Measurements from ENCODE around the gene CCDC71L. TPM values are rescaled to one million over a fixed set of nuclear protein-coding genes. Genes with fewer than 3 reads are reported as not detected.

Gene CCDC71L
- total RNA-seq, 1 experiment from 2014 or later: 21.1 TPM

DNA sequence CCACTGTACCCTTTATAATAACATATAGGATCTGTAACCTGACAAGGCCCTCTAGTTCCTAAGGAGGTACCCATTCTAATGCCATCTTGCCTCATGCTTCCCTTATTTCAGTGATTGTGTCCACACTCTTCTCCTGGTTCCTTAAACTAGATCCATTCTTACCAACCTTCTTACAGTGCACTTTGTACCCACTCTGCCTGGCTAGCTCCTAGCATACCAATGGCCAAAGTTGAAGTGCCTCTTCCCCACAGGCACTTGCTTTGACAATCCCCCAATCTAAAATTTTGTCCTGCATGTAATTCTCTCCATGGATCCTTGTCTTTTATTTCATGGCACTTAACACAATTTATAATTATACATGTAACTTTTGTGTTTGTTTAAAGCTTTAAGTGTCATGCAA is 40.9 kb downstream of the CCDC71L start:
- Histone ChIP-seq H3K79me2 (ENCODE audit: insufficient read depth, low read length) (no peaks in the 10 kb centered on the region), H3K27ac (ENCODE audit: low read depth, low read length) (no peak overlapping the region), H2AFZ (ENCODE audit: low read depth, low read length, poor library complexity, severe bottlenecking) (no peak overlapping the region), H3K9me2 (ENCODE audit: insufficient read depth) (no peaks in the 10 kb centered on the region), H3K4me2 (ENCODE audit: low read length) (no peak overlapping the region), H4K20me1 (ENCODE audit: insufficient read depth) (no peaks in the 10 kb centered on the region), H3K9me3 (ENCODE audit: control insufficient read depth in 1 of 2, insufficient read depth in 1 of 2, low read depth in 1 of 2, low read length in 2 of 2) (no peaks in the 10 kb centered on the region), H3K36me3 (ENCODE audit: control insufficient read depth in 1 of 2, insufficient read depth in 2 of 2, low read length in 2 of 2) (no peaks in the 10 kb centered on the region), H3K4me3 (replicated peaks in 1 of 2; ENCODE audit: low read depth in 1 of 2, low read length in 2 of 2) (no peak overlapping the region), H3K27me3 (ENCODE audit: insufficient read depth, low read length) (no peaks in the 10 kb centered on the region), H3K4me1 (ENCODE audit: control insufficient read depth in 1 of 2, insufficient read depth in 2 of 2, low read length in 2 of 2) (peaks cover 0 to 5% of the 10 kb centered on the region in 2 experiments; a peak in 1 of 4 replicates), H3K9ac (ENCODE audit: low read length) (no peak overlapping the region)
- no TSS peak for BruUV-seq (replicated peaks)
- DNase-seq (ENCODE audit: low read depth, low spot score) (no peak), ATAC-seq (no peak)
- TF ChIP-seq POLR2A (IDR thresholded peaks at IDR 0.05; ENCODE audit: borderline replicate concordance, extremely low read depth, insufficient read depth, insufficient read length) (no peak), FOSL1 (IDR thresholded peaks at IDR 0.05; ENCODE audit: low read depth) (no peak), JUND (IDR thresholded peaks at IDR 0.05) (no peak), ELF1 (IDR thresholded peaks at IDR 0.05; ENCODE audit: borderline replicate concordance, low read depth) (no peak), EZH2phosphoT487 (IDR thresholded peaks at IDR 0.05; ENCODE audit: borderline replicate concordance) (no peak), ZNF274 (IDR thresholded peaks at IDR 0.05; ENCODE audit: low read depth, low read length) (no peak)
- TF ChIP-seq, protein P1, sequence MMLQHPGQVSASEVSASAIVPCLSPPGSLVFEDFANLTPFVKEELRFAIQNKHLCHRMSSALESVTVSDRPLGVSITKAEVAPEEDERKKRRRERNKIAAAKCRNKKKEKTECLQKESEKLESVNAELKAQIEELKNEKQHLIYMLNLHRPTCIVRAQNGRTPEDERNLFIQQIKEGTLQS (IDR thresholded peaks at IDR 0.05): no peak
- TF ChIP-seq, protein P2, sequence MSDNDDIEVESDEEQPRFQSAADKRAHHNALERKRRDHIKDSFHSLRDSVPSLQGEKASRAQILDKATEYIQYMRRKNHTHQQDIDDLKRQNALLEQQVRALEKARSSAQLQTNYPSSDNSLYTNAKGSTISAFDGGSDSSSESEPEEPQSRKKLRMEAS (IDR thresholded peaks at IDR 0.05): no peak
- intact Hi-C loops (cut with micrococcal nuclease): no loop called here
- ChIA-PET POLR2A (no interaction called here), RAD21 (ENCODE audit: low non-redundant PET in 1 of 2, low total read pairs in 2 of 2, uncharacterized antibody in 2 of 2, unreplicated experiment in 2 of 2) (no interaction called here), CTCF (no interaction called here)

DNA sequence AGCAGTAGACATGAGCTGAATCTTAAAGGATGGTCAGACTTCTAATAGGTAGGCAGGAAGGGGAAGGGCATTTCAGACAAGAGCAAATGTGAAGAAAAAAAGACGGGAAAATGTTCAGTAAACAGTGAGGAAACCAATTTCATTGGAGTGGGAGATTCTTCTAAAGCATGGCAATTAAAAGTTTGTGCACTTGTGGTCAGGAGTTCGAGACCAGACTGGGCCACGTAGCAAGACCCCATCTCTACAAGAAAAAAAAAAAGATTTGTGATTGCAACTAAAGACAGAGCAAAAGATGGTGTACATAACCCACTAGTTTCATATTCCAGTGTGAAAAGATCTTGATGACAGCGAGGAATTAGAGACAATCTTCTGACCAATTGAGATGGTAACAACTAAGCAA is 41.7 kb downstream of the CCDC71L start:
- intact Hi-C loops (cut with micrococcal nuclease): no loop called here
- TF ChIP-seq POLR2A (IDR thresholded peaks at IDR 0.05; ENCODE audit: borderline replicate concordance, extremely low read depth, insufficient read depth, insufficient read length) (no peak), POLR2AphosphoS5 (IDR thresholded peaks at IDR 0.05; ENCODE audit: low read depth, low read length) (no peak), RAD21 (IDR thresholded peaks at IDR 0.05; ENCODE audit: low read depth) (no peak), FOSL1 (IDR thresholded peaks at IDR 0.05; ENCODE audit: low read depth) (no peak), YY1 (IDR thresholded peaks at IDR 0.05; ENCODE audit: extremely low read depth, insufficient replicate concordance, low read depth, low read length) (no peak), ZFX (IDR thresholded peaks at IDR 0.05) (no peak), EZH2phosphoT487 (IDR thresholded peaks at IDR 0.05; ENCODE audit: borderline replicate concordance) (no peak), JUND (IDR thresholded peaks at IDR 0.05) (no peak), ZNF274 (IDR thresholded peaks at IDR 0.05; ENCODE audit: low read depth, low read length) (no peak), SP1 (IDR thresholded peaks at IDR 0.05; ENCODE audit: low read depth) (no peak), EGR1 (IDR thresholded peaks at IDR 0.05; ENCODE audit: low read depth) (no peak), CEBPB (IDR thresholded peaks at IDR 0.05; ENCODE audit: low read depth) (no peak), SIN3A (IDR thresholded peaks at IDR 0.05; ENCODE audit: low read depth) (no peak), CBX3 (IDR thresholded peaks at IDR 0.05; ENCODE audit: low read depth) (no peak), EZH2 (IDR thresholded peaks at IDR 0.05) (no peak)
- TF ChIP-seq, protein P1 (IDR thresholded peaks at IDR 0.05): no peak
- TF ChIP-seq, protein P3, sequence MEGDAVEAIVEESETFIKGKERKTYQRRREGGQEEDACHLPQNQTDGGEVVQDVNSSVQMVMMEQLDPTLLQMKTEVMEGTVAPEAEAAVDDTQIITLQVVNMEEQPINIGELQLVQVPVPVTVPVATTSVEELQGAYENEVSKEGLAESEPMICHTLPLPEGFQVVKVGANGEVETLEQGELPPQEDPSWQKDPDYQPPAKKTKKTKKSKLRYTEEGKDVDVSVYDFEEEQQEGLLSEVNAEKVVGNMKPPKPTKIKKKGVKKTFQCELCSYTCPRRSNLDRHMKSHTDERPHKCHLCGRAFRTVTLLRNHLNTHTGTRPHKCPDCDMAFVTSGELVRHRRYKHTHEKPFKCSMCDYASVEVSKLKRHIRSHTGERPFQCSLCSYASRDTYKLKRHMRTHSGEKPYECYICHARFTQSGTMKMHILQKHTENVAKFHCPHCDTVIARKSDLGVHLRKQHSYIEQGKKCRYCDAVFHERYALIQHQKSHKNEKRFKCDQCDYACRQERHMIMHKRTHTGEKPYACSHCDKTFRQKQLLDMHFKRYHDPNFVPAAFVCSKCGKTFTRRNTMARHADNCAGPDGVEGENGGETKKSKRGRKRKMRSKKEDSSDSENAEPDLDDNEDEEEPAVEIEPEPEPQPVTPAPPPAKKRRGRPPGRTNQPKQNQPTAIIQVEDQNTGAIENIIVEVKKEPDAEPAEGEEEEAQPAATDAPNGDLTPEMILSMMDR (IDR thresholded peaks at IDR 0.05 in 2 of 3, conservative IDR thresholded peaks at IDR 0.05 in 1 of 3; ENCODE audit: borderline replicate concordance in 1 of 3, insufficient read depth in 1 of 3, low read depth in 2 of 3, low read length in 2 of 3): no peak
- TF ChIP-seq, protein P2 (IDR thresholded peaks at IDR 0.05): no peak

More for the DNA sequence above, 41.7 kb downstream of the CCDC71L start:
- no peak for DNase-seq (ENCODE audit: low read depth, low spot score)
- H2AFZ ChIP-seq (ENCODE audit: low read depth, low read length, poor library complexity, severe bottlenecking): no peak overlapping the region
- RAD21 ChIA-PET (ENCODE audit: low non-redundant PET in 1 of 2, low total read pairs in 2 of 2, uncharacterized antibody in 2 of 2, unreplicated experiment in 2 of 2): no interaction called here
- H3K4me1 ChIP-seq (ENCODE audit: control insufficient read depth in 1 of 2, insufficient read depth in 2 of 2, low read length in 2 of 2): peaks cover 0 to 5% of the 10 kb centered on the region in 2 experiments; a peak in 1 of 4 replicates
- H3K9ac ChIP-seq (ENCODE audit: low read length): no peak overlapping the region
- no peak overlapping the region for H3K27ac ChIP-seq (ENCODE audit: low read depth, low read length)
- BruUV-seq (replicated peaks): no TSS peak
- no peak for ATAC-seq
- no peaks in the 10 kb centered on the region for H3K36me3 ChIP-seq (ENCODE audit: control insufficient read depth in 1 of 2, insufficient read depth in 2 of 2, low read length in 2 of 2)
- no peaks in the 10 kb centered on the region for H4K20me1 ChIP-seq (ENCODE audit: insufficient read depth)
- H3K9me2 ChIP-seq (ENCODE audit: insufficient read depth): no peaks in the 10 kb centered on the region
- CTCF ChIA-PET: no interaction called here
- POLR2A ChIA-PET: no interaction called here
- no peaks in the 10 kb centered on the region for H3K9me3 ChIP-seq (ENCODE audit: control insufficient read depth in 1 of 2, insufficient read depth in 1 of 2, low read depth in 1 of 2, low read length in 2 of 2)
- H3K4me2 ChIP-seq (ENCODE audit: low read length): no peak overlapping the region
- no peaks in the 10 kb centered on the region for H3K79me2 ChIP-seq (ENCODE audit: insufficient read depth, low read length)
- H3K4me3 ChIP-seq (replicated peaks in 1 of 2; ENCODE audit: low read depth in 1 of 2, low read length in 2 of 2): no peak overlapping the region
- no peaks in the 10 kb centered on the region for H3K27me3 ChIP-seq (ENCODE audit: insufficient read depth, low read length)

Data from HCT116 (cell line).